WTC11 (cell line): Measurements from ENCODE around the gene TMEM229B.

Source experiments
- CREB1 ChIP-seq: sonication (generic); formaldehyde crosslinking; IDR thresholded peaks from 2 replicates; pipeline ENCODE4 v1.8.0; 2023; ENCODE audit warnings: mild to moderate bottlenecking, missing genetic modification reagents
- CTCF ChIP-seq: fragments of 200-600 bp; IDR thresholded peaks from 2 replicates; pipeline ENCODE4 v1.8.0; 2022; ENCODE audit warnings: antibody characterized with exemption
- E2F5 ChIP-seq: sonication (generic); formaldehyde crosslinking; IDR thresholded peaks from 2 replicates; pipeline ENCODE4 v1.8.1; 2022; ENCODE audit warnings: mild to moderate bottlenecking, moderate library complexity, missing genetic modification reagents
- ESRRA ChIP-seq: sonication (generic); formaldehyde crosslinking; IDR thresholded peaks from 2 replicates; pipeline ENCODE4 v1.8.1; 2022; ENCODE audit warnings: mild to moderate bottlenecking, missing genetic modification reagents, borderline replicate concordance
- FOXJ3 ChIP-seq: sonication (generic); formaldehyde crosslinking; IDR thresholded peaks from 2 replicates; pipeline ENCODE4 v1.9.0; 2021; ENCODE audit warnings: missing genetic modification reagents, mild to moderate bottlenecking, borderline replicate concordance
- HMGXB4 ChIP-seq: sonication (generic); formaldehyde crosslinking; IDR thresholded peaks from 2 replicates; pipeline ENCODE4 v1.8.1; 2023; ENCODE audit warnings: mild to moderate bottlenecking, moderate library complexity, missing genetic modification reagents
- SP1 ChIP-seq: sonication (generic); formaldehyde crosslinking; conservative IDR thresholded peaks from 2 replicates; pipeline ENCODE4 v1.8.1; 2022; ENCODE audit warnings: missing genetic modification reagents
- TEAD4 ChIP-seq: sonication (generic); formaldehyde crosslinking; IDR thresholded peaks from 2 replicates; pipeline ENCODE4 v1.8.0; 2022; ENCODE audit warnings: mild to moderate bottlenecking, missing genetic modification reagents
- USF2 ChIP-seq: sonication (generic); formaldehyde crosslinking; IDR thresholded peaks from 2 replicates; pipeline ENCODE4 v1.8.1; 2023; ENCODE audit warnings: mild to moderate bottlenecking, missing genetic modification reagents, moderate library complexity
- ZNF263 ChIP-seq: sonication (generic); formaldehyde crosslinking; IDR thresholded peaks from 2 replicates; pipeline ENCODE4 v1.8.1; 2022; ENCODE audit warnings: low read depth, mild to moderate bottlenecking, moderate library complexity, missing genetic modification reagents
- ZNF425 ChIP-seq: fragments of 250-450 bp; sonication (Bioruptor Pico); conservative IDR thresholded peaks from 2 replicates; pipeline ENCODE4 v1.9.0; 2021; ENCODE audit warnings: mild to moderate bottlenecking

GRCh38 chr14:67457782-67458181, 30.7 kb downstream of the TMEM229B start:
- TF ChIP-seq ZNF263 (CRISPR knock-in tag) = no peak
- no peak for TF ChIP-seq CREB1 (CRISPR knock-in tag)
- no peak for TF ChIP-seq SP1 (CRISPR knock-in tag)
- no peak for TF ChIP-seq CTCF
- TF ChIP-seq ESRRA = no peak
- no peak for TF ChIP-seq FOXJ3 (CRISPR knock-in tag)
- TF ChIP-seq E2F5 (CRISPR knock-in tag) = no peak
- no peak for TF ChIP-seq ZNF425
- TF ChIP-seq TEAD4 = no peak
- TF ChIP-seq HMGXB4 (CRISPR knock-in tag) = no peak
- TF ChIP-seq USF2 (CRISPR knock-in tag) = no peak
